Glutamatergic neuron (in vitro differentiated cells): ENCODE results near the gene SMYD2. TPM values are rescaled to one million over a fixed set of nuclear protein-coding genes. Genes with fewer than 3 reads are reported as not detected.

Source experiments
- DNase-seq: peaks from one replicate; pipeline ENCODE4 v3.0.0; 2022
- H3K27ac Mint-ChIP-seq: one replicate; pipeline ENCODE4 v1.8.0; 2020; ENCODE audit warnings: mild to moderate bottlenecking, mixed read lengths, inconsistent platforms; ENCODE audit not compliant: unreplicated experiment
- H3K27me3 Mint-ChIP-seq: one replicate; pipeline ENCODE4 v1.8.0; 2020; ENCODE audit warnings: mild to moderate bottlenecking, moderate library complexity, mixed read lengths, inconsistent platforms; ENCODE audit not compliant: unreplicated experiment
- H3K36me3 Mint-ChIP-seq: one replicate; pipeline ENCODE4 v1.8.0; 2020; ENCODE audit warnings: mild to moderate bottlenecking, mixed read lengths, inconsistent platforms; ENCODE audit not compliant: unreplicated experiment
- H3K4me1 Mint-ChIP-seq: one replicate; pipeline ENCODE4 v1.8.0; 2020; ENCODE audit warnings: mild to moderate bottlenecking, low read depth, mixed read lengths, inconsistent platforms; ENCODE audit not compliant: unreplicated experiment
- H3K4me3 Mint-ChIP-seq: one replicate; pipeline ENCODE4 v1.8.0; 2020; ENCODE audit warnings: mild to moderate bottlenecking, mixed read lengths, inconsistent platforms; ENCODE audit not compliant: unreplicated experiment
- H3K9me3 Mint-ChIP-seq: one replicate; pipeline ENCODE4 v1.8.0; 2020; ENCODE audit warnings: mild to moderate bottlenecking, moderate library complexity, mixed read lengths, inconsistent platforms; ENCODE audit not compliant: unreplicated experiment
- total RNA-seq: library from RNA; stranded (reverse); fragmentation: NEBNext Ultra II Directional; extraction: Animal tissue kit (Norgen Biotek cat#: 25700); gene quantifications from one replicate; pipeline ENCODE4 v1.2.1, GENCODE V29; 2021; ENCODE audit not compliant: unreplicated experiment
- TF ChIP-seq, protein P1 (sequence below): fragments of 200-600 bp; sonication (generic); IDR thresholded peaks from one replicate; pipeline ENCODE4 v1.5.0; 2021; ENCODE audit not compliant: partially characterized antibody, unreplicated experiment

SMYD2 gene
- total RNA-seq, 1 donor from 2014 or later = 26.0 TPM

DNA sequence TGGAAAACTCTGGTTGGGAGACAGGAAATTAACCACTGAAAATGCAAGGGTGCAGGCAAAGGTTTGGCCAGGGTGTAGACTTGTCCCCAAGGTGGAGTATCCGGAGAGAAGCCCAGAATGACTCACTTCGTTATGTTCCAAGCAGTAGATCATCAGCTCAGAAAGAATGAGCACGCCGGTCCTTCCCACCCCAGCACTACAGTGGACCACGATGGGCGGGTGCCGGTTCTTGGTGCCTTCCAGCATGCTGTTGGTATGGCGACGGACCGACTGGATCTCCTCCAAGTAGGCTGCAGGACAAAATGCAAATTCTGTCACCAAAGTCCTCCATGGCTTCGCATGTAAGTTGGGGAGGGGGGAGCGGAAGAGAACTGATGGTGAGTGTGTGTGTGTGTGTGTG, 83.4 kb downstream of the SMYD2 start:
- H3K36me3 Mint-ChIP-seq = no peaks in the 10 kb centered on the region
- peak overlapping the region; percentile 97 for H3K27ac Mint-ChIP-seq
- peak overlapping the region; percentile 82 for H3K4me3 Mint-ChIP-seq
- H3K27me3 Mint-ChIP-seq = peaks cover 8% of the 10 kb centered on the region
- peaks cover 11% of the 10 kb centered on the region for H3K9me3 Mint-ChIP-seq
- H3K4me1 Mint-ChIP-seq = peaks cover 25% of the 10 kb centered on the region
- TF ChIP-seq, protein P1, sequence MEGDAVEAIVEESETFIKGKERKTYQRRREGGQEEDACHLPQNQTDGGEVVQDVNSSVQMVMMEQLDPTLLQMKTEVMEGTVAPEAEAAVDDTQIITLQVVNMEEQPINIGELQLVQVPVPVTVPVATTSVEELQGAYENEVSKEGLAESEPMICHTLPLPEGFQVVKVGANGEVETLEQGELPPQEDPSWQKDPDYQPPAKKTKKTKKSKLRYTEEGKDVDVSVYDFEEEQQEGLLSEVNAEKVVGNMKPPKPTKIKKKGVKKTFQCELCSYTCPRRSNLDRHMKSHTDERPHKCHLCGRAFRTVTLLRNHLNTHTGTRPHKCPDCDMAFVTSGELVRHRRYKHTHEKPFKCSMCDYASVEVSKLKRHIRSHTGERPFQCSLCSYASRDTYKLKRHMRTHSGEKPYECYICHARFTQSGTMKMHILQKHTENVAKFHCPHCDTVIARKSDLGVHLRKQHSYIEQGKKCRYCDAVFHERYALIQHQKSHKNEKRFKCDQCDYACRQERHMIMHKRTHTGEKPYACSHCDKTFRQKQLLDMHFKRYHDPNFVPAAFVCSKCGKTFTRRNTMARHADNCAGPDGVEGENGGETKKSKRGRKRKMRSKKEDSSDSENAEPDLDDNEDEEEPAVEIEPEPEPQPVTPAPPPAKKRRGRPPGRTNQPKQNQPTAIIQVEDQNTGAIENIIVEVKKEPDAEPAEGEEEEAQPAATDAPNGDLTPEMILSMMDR = no peak
- DNase-seq = peak; percentile 39

GRCh38 chr1:214364786-214365295, 83.9 kb downstream of the SMYD2 start:
- DNase-seq = peak; percentile 40
- no peaks in the 10 kb centered on the region for H3K36me3 Mint-ChIP-seq
- TF ChIP-seq, protein P1 = no peak
- peaks cover 25% of the 10 kb centered on the region for H3K4me1 Mint-ChIP-seq
- H3K9me3 Mint-ChIP-seq = peaks cover 11% of the 10 kb centered on the region
- peak overlapping the region; percentile 97 for H3K27ac Mint-ChIP-seq
- H3K27me3 Mint-ChIP-seq = peaks cover 8% of the 10 kb centered on the region
- peak overlapping the region; percentile 82 for H3K4me3 Mint-ChIP-seq

- peaks cover 11% of the 10 kb centered on the region for H3K9me3 Mint-ChIP-seq
- no peak for DNase-seq
- H3K4me1 Mint-ChIP-seq = peaks cover 22% of the 10 kb centered on the region
- no peak overlapping the region for H3K4me3 Mint-ChIP-seq
- peaks cover 8% of the 10 kb centered on the region for H3K27me3 Mint-ChIP-seq
- H3K36me3 Mint-ChIP-seq = no peaks in the 10 kb centered on the region
- no peak overlapping the region for H3K27ac Mint-ChIP-seq
- TF ChIP-seq, protein P1 = no peak
These were observed 86.9 kb downstream of the SMYD2 start for GRCh38 chr1:214367841-214368240.

GRCh38 chr1:214369364-214369763, 88.4 kb downstream of the SMYD2 start:
- peaks cover 15% of the 10 kb centered on the region for H3K4me1 Mint-ChIP-seq
- H3K4me3 Mint-ChIP-seq = no peak overlapping the region
- no peak overlapping the region for H3K27ac Mint-ChIP-seq
- DNase-seq = no peak
- TF ChIP-seq, protein P1 = no peak
- no peaks in the 10 kb centered on the region for H3K36me3 Mint-ChIP-seq
- H3K9me3 Mint-ChIP-seq = peaks cover 9% of the 10 kb centered on the region
- H3K27me3 Mint-ChIP-seq = peaks cover 2% of the 10 kb centered on the region

GRCh38 chr1:214370615-214371014, 89.7 kb downstream of the SMYD2 start:
- Mint-ChIP-seq H3K27me3 (no peaks in the 10 kb centered on the region), H3K36me3 (no peaks in the 10 kb centered on the region), H3K4me1 (peaks cover 5% of the 10 kb centered on the region), H3K27ac (no peak overlapping the region), H3K9me3 (peaks cover 1% of the 10 kb centered on the region), H3K4me3 (no peak overlapping the region)
- TF ChIP-seq, protein P1 = no peak
- no peak for DNase-seq
